ENCODE data around the gene NOLC1.

The NOLC1 gene

DNA sequence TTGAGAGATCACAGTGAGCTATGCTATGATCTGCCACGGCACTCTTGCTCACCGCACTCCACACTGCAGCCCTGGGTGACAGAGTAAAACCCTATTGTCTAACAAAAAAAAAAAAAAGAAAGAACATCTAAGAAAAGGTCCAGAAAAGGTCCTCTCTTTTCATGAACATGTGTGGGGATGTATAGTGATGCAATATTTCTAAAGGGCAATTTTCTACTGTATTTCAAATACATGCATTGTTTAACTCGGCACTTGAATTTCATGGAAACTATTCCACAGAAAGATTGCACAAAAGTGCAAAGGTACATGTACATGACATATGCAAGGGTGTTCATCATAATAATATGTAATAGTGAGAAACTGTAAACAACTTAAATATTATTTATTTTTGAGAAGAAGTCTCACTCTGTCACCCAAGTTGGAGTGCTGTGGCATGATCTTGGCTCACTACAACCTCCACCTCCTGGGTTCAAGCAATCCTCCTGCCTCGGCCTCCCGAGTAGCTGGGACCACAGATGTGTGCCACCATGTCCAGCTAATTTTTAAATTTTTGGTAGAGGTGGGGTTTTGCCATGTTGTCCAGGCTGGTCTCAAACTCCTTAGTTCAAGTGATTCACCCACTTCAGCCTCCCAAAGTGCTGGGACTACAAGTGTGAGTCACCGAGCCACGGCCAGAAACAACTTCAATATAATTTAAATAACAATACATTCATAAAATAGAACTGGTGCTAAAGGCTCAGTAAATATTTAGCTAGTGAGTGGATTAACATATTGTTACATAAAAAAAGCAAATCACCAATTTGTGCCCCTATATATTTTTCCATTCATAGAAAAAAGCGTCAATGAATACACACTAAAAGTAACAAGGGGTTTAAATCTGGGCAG, 20.7 kb upstream of the NOLC1 start:
- POLR2A ChIA-PET = interaction anchor here (1.3 to 2.0 kb wide), 2 partner anchors 17 to 19 kb away, joined by 5 read pairs; no protein-coding TSS in a partner anchor
- CTCF ChIA-PET = interaction anchor here (0.6 to 1.6 kb wide), 8 partner anchors 9 to 365 kb away, joined by 3 to 6 read pairs (median 4); no protein-coding TSS in a partner anchor
- TF ChIP-seq ARNT (IDR thresholded peaks at IDR 0.05) (no peak), BHLHE40 (IDR thresholded peaks at IDR 0.05; ENCODE audit: borderline replicate concordance) (no peak), ELF4 (IDR thresholded peaks at IDR 0.05) (no peak), TARDBP (IDR thresholded peaks at IDR 0.05) (no peak)
- no peak for DNase-seq (ENCODE audit: extremely low spot score)

DNA sequence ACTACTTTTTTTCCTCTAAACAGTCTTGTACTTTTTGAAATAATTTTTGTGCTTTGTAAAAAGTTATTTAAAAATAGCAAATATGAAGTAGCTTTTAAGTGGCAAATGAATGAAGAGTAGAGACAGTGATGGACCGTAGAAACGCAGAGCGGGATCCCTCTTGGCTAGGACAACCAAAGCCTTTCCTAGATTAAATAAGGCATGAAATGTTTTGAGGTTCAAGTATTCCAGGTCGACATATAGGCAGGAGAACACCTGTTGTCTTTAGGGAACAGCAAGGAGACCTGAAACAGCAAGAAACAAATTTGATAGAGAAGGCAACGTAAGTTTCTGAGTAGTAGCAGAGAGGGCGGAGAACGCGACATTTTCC, 20.0 kb upstream of the NOLC1 start:
- ChIA-PET POLR2A (interaction anchor here (0.6 to 2.0 kb wide), 4 partner anchors 17 to 29 kb away, joined by 3 to 5 read pairs (median 4); partner anchors contain the start of gene NOLC1), CTCF (interaction anchor here (0.6 to 1.6 kb wide), 8 partner anchors 9 to 366 kb away, joined by 3 to 6 read pairs (median 4); no protein-coding TSS in a partner anchor)
- DNase-seq (ENCODE audit: extremely low spot score) = no peak
- no peak for TF ChIP-seq SUZ12 (IDR thresholded peaks at IDR 0.05)
- no peak for TF ChIP-seq HDGF (IDR thresholded peaks at IDR 0.05; ENCODE audit: borderline replicate concordance)
- no peak for TF ChIP-seq BHLHE40 (IDR thresholded peaks at IDR 0.05; ENCODE audit: borderline replicate concordance)
- no peak for TF ChIP-seq ARNT (IDR thresholded peaks at IDR 0.05)
- no peak for TF ChIP-seq LEF1 (IDR thresholded peaks at IDR 0.05; ENCODE audit: borderline replicate concordance)
- TF ChIP-seq NFRKB (IDR thresholded peaks at IDR 0.05) = no peak
- TF ChIP-seq SP1 (IDR thresholded peaks at IDR 0.05) = no peak
- TF ChIP-seq FOXK2 (IDR thresholded peaks at IDR 0.05) = no peak
- TF ChIP-seq FOXA1 (IDR thresholded peaks at IDR 0.05) = no peak
- TF ChIP-seq, protein P1, sequence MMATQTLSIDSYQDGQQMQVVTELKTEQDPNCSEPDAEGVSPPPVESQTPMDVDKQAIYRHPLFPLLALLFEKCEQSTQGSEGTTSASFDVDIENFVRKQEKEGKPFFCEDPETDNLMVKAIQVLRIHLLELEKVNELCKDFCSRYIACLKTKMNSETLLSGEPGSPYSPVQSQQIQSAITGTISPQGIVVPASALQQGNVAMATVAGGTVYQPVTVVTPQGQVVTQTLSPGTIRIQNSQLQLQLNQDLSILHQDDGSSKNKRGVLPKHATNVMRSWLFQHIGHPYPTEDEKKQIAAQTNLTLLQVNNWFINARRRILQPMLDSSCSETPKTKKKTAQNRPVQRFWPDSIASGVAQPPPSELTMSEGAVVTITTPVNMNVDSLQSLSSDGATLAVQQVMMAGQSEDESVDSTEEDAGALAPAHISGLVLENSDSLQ (IDR thresholded peaks at IDR 0.05) = no peak
- no peak for TF ChIP-seq CTBP1 (IDR thresholded peaks at IDR 0.05; ENCODE audit: borderline replicate concordance)
- no peak for TF ChIP-seq TARDBP (IDR thresholded peaks at IDR 0.05)
- no peak for TF ChIP-seq ELF4 (IDR thresholded peaks at IDR 0.05)
- no peak for TF ChIP-seq L3MBTL2 (conservative IDR thresholded peaks at IDR 0.05)
- TF ChIP-seq ZNF384 (IDR thresholded peaks at IDR 0.05) = no peak

DNA sequence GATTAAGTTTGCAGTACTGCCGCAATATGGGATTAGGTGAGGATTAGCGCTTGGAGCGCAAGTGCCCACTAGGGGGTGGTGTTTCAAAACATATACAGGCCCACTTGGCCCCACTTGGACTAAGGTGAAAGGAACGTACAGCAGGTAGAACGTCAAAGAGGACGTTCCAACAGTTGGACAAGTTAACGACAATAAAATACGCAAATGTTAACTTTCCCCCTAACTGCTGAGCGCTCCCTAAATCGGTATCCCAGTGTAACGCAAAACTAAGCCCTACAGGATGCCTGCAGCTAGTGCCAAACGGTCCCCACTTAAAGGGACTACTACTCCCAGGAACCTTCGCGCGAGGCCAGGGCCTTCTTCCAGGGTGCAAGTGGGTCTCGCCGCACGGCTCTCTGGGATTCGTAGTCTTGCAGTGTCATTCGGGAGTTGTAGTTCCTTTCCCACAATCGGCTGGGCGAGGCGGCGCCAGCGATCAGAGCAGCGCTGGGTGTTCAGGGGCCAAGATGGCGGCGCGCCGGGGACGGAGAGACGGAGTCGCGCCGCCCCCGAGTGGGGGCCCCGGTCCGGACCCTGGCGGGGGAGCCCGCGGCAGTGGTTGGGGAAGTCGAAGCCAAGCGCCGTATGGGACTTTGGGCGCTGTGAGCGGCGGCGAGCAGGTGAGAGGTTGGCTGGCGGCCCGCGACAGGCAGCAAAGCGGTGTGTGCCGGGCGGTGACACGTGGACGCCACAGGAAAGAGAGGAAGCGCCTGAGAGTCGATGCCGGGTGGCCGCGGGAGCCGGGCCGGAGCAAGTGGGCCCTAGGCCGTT, 19.4 kb upstream of the NOLC1 start, which contains the start of gene PPRC1:
Gene PPRC1, plus strand, starts transcription at position 478 of the 810 bp plus-strand sequence. Its CDS starts 29 bp downstream, at position 507.
- CTCF ChIA-PET = interaction anchor here (1.0 to 1.6 kb wide), 5 partner anchors 10 to 98 kb away, joined by 3 to 4 read pairs (median 4); no protein-coding TSS in a partner anchor
- DNase-seq (ENCODE audit: extremely low spot score) = peak; percentile 98
- POLR2A ChIA-PET = interaction anchor here (0.6 to 2.0 kb wide), 4 partner anchors 18 to 28 kb away, joined by 3 to 5 read pairs (median 4); partner anchors contain the start of gene NOLC1
- peak; percentile 70; the same call in 1 of the 2 replicates for TF ChIP-seq NFRKB (IDR thresholded peaks at IDR 0.05)
- TF ChIP-seq SUZ12 (IDR thresholded peaks at IDR 0.05) = peak; percentile 88
- no peak for TF ChIP-seq FOXK2 (IDR thresholded peaks at IDR 0.05)
- TF ChIP-seq ELF4 (IDR thresholded peaks at IDR 0.05) = peak; percentile 86
- peak; percentile 76; the same call in 1 of the 2 replicates for TF ChIP-seq L3MBTL2 (conservative IDR thresholded peaks at IDR 0.05)

DNA sequence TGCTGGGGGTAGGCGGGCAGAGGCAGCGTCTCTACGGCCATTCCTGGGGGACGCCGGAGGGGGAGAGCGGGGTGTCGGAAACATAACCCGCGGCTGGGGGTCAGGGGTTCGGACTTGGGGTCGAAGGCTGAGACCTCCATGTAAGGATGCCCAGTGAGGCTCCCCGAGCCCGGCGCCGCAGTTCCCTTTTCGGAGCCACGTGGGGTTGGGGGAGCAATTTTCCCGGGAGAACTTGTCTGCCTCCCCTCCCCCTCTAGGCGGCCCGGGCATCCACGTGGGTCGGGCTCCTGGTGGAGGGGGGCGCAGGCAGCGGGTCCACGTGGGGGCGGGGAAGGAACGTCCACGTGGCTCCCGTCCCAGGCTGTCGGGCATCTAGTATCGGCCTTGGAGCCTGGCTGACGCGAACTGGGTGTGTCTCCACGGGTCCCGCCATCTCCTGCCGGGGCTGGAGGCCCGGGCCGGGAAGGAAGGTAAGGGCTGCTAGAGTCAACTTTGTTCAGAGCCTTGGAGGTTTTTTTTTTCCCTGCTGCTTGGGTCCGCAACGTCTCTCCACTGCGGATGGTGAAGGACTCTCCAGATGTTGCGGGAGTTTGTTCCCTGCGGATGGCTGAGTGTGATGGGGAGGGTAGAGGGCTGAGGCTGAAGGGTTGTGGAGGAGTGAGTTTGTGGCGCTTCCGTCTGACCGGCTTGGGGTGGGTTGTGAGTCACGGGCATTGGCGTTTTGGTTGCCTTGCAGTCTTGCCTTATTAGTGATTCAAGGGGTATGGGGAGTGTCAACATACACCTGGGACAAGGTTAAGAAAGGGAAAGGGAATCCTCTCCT, 18.6 kb upstream of the NOLC1 start:
- peak; percentile 81 for DNase-seq (ENCODE audit: extremely low spot score)
- CTCF ChIA-PET = no interaction called here
- no peak for TF ChIP-seq TARDBP (IDR thresholded peaks at IDR 0.05)
- peak; percentile 4; the same call in 1 of the 2 replicates for TF ChIP-seq NFRKB (IDR thresholded peaks at IDR 0.05)
- peak; percentile 69 for TF ChIP-seq L3MBTL2 (conservative IDR thresholded peaks at IDR 0.05)
- TF ChIP-seq ARNT (IDR thresholded peaks at IDR 0.05) = no peak
- POLR2A ChIA-PET = interaction anchor here (2.1 kb wide), 1 partner anchor 18 kb away, joined by 7 read pairs; the partner anchor contains the start of gene NOLC1

DNA sequence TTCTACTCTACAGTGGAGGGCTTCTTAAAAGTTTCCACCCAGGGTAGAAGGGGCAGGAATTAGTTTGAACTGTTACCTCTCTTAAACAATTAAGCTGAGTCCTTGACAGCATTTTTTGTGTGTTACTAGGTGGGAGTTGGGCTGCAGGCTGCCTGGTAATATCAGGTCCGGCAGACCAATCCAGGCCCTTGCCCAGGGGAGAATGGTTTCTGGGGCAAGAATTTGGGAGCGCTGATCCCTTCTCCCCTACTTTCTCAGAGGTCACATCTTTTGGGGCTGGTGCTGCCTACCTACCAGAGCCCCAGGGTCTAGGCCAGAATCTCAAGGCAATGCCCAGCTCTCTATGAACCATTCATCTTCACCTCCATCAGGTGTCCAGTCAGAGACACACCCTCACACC, 17.8 kb upstream of the NOLC1 start:
- TF ChIP-seq HDGF (IDR thresholded peaks at IDR 0.05; ENCODE audit: borderline replicate concordance) (no peak), BHLHE40 (IDR thresholded peaks at IDR 0.05; ENCODE audit: borderline replicate concordance) (no peak), LEF1 (IDR thresholded peaks at IDR 0.05; ENCODE audit: borderline replicate concordance) (no peak), ELF4 (IDR thresholded peaks at IDR 0.05) (no peak), CTBP1 (IDR thresholded peaks at IDR 0.05; ENCODE audit: borderline replicate concordance) (no peak), ARNT (IDR thresholded peaks at IDR 0.05) (no peak), TARDBP (IDR thresholded peaks at IDR 0.05) (no peak), ZNF384 (IDR thresholded peaks at IDR 0.05) (no peak), SUZ12 (IDR thresholded peaks at IDR 0.05) (no peak), FOXA1 (IDR thresholded peaks at IDR 0.05) (no peak), SP1 (IDR thresholded peaks at IDR 0.05) (no peak), NFRKB (IDR thresholded peaks at IDR 0.05) (no peak), FOXM1 (IDR thresholded peaks at IDR 0.05; ENCODE audit: borderline replicate concordance) (no peak), L3MBTL2 (conservative IDR thresholded peaks at IDR 0.05) (no peak), FOXK2 (IDR thresholded peaks at IDR 0.05) (no peak)
- TF ChIP-seq, protein P1 (IDR thresholded peaks at IDR 0.05) = no peak
- no peak for DNase-seq (ENCODE audit: extremely low spot score)
- POLR2A ChIA-PET = interaction anchor here (1.0 to 2.1 kb wide), 4 partner anchors 9 to 17 kb away, joined by 3 to 7 read pairs (median 4); partner anchors contain the start of gene NOLC1
- CTCF ChIA-PET = no interaction called here
